ENCODE data around the gene FRMD3.

- TF ChIP-seq CTCF (IDR thresholded peaks at IDR 0.05) (no peak), POLR2A (IDR thresholded peaks at IDR 0.05) (no peak)
Measured at GRCh38 chr9:83327323-83327722, 210.9 kb downstream of the FRMD3 start.
